ENCODE data around the gene C2CD3. TPM values are rescaled to one million over a fixed set of nuclear protein-coding genes. Genes with fewer than 3 reads are reported as not detected.

The C2CD3 gene
- total and polyA plus RNA-seq, 4 donors, result 3.1 to 14.5 (median 6.7) TPM

DNA sequence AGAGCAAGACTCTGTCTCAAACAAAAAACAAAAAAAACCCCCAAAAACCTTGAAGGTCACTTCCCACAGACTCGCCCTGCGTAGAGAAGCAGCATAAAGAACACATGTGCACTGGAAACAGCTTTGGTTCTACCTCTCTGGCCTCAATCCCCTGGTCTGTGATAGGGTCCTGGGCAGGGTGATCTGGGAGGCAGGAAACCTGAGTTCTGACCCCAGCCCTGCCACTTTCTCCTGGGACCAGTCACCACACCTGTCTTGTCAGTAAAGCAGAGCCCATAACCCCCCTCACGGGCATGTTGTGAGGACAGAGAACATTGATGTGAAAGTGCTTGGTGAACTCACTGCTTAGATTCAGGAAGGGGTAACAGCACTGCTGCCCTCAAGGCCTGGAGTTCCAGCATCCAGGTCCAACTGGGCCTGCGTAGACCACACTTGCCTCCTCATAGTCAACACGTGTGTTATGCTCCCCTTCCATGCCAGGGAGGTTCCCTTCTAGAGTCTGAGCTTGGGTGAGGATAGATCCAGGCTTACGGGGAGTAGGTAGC lies 199.6 kb downstream of the C2CD3 start:
- no peak for TF ChIP-seq FOXA1 (IDR thresholded peaks at IDR 0.05)
- TF ChIP-seq, protein P1, sequence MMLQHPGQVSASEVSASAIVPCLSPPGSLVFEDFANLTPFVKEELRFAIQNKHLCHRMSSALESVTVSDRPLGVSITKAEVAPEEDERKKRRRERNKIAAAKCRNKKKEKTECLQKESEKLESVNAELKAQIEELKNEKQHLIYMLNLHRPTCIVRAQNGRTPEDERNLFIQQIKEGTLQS (IDR thresholded peaks at IDR 0.05), result no peak
- TF ChIP-seq, protein P2, sequence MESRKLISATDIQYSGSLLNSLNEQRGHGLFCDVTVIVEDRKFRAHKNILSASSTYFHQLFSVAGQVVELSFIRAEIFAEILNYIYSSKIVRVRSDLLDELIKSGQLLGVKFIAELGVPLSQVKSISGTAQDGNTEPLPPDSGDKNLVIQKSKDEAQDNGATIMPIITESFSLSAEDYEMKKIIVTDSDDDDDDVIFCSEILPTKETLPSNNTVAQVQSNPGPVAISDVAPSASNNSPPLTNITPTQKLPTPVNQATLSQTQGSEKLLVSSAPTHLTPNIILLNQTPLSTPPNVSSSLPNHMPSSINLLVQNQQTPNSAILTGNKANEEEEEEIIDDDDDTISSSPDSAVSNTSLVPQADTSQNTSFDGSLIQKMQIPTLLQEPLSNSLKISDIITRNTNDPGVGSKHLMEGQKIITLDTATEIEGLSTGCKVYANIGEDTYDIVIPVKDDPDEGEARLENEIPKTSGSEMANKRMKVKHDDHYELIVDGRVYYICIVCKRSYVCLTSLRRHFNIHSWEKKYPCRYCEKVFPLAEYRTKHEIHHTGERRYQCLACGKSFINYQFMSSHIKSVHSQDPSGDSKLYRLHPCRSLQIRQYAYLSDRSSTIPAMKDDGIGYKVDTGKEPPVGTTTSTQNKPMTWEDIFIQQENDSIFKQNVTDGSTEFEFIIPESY (IDR thresholded peaks at IDR 0.05), result no peak
- no peak for TF ChIP-seq RXRA (IDR thresholded peaks at IDR 0.05)
- TF ChIP-seq, protein P3, sequence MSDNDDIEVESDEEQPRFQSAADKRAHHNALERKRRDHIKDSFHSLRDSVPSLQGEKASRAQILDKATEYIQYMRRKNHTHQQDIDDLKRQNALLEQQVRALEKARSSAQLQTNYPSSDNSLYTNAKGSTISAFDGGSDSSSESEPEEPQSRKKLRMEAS (IDR thresholded peaks at IDR 0.05), result no peak
- TF ChIP-seq YY1 (IDR thresholded peaks at IDR 0.05), result no peak
- no peak for TF ChIP-seq SP1 (IDR thresholded peaks at IDR 0.05)
- DNase-seq (ENCODE audit: low spot score), result no peak
- H3K4me3 ChIP-seq (ENCODE audit: low read depth in 1 of 3, low read length in 3 of 3), result no peak overlapping the region
- H3K36me3 ChIP-seq (ENCODE audit: control insufficient read depth in 4 of 4, insufficient read depth in 3 of 4, low read depth in 1 of 4, low read length in 3 of 4), result no peaks in the 10 kb centered on the region
- no peak overlapping the region for H3K9ac ChIP-seq (ENCODE audit: low read depth in 1 of 2, low read length in 2 of 2)
- H3K9me3 ChIP-seq (ENCODE audit: control insufficient read depth in 4 of 4, low read length in 3 of 4), result no peaks in the 10 kb centered on the region
- no peak overlapping the region for H3K27ac ChIP-seq (ENCODE audit: low read depth in 1 of 2, low read length in 2 of 2)
- 78% methylated on average over 6 of the region's 6 CpGs for WGBS
- no peaks in the 10 kb centered on the region for H3K4me1 ChIP-seq (ENCODE audit: control insufficient read depth in 4 of 4, insufficient read depth in 4 of 4, low read length in 3 of 4)
- H3K27me3 ChIP-seq (ENCODE audit: control insufficient read depth in 4 of 4, insufficient read depth in 4 of 4, low read length in 3 of 4), result no peaks in the 10 kb centered on the region

DNA sequence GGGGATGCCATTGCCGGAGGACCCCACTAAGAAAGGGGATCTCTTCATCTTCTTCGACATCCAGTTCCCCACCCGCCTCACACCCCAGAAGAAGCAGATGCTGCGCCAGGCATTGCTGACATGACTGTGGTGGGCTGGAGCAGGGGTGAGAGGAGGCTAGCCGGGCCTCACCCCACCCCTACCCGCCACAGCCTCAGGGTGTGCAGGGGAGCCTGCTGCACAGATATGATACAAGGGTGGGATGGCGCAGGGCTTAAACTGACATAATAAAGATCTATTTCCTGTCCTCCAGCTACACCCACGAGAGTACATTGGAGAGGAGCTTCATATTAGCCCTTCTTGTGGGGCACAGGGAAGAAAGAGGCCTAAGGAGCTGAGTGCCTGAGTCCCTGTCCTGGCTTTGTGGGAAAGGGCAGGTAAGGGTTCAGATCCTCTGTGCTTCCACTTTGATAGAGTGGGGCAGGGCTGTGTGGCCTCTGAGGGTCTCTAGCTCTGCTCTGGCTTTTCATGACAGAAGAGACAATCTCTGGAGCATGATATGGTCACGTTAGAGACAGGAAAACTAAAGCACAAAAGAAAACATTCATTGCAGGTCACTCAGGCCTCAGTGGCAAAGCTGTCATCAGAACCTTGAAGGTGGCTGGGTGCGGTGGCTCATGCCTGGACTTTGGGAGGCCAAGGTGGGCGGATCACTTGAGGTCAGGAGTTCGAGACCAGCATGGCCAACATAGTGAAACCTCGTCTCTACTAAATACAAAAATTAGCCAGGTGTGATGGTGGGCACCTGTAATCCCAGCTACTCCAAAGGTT lies 200.6 kb downstream of the C2CD3 start:
- no peak overlapping the region for H3K27ac ChIP-seq (ENCODE audit: low read depth in 1 of 2, low read length in 2 of 2)
- H3K4me3 ChIP-seq (ENCODE audit: low read depth in 1 of 3, low read length in 3 of 3), result no peak overlapping the region
- no peaks in the 10 kb centered on the region for H3K4me1 ChIP-seq (ENCODE audit: control insufficient read depth in 4 of 4, insufficient read depth in 4 of 4, low read length in 3 of 4)
- no peaks in the 10 kb centered on the region for H3K9me3 ChIP-seq (ENCODE audit: control insufficient read depth in 4 of 4, low read length in 3 of 4)
- peak; percentile 69 for DNase-seq (ENCODE audit: low spot score)
- H3K27me3 ChIP-seq (ENCODE audit: control insufficient read depth in 4 of 4, insufficient read depth in 4 of 4, low read length in 3 of 4), result no peaks in the 10 kb centered on the region
- H3K9ac ChIP-seq (ENCODE audit: low read depth in 1 of 2, low read length in 2 of 2), result no peak overlapping the region
- H3K36me3 ChIP-seq (ENCODE audit: control insufficient read depth in 4 of 4, insufficient read depth in 3 of 4, low read depth in 1 of 4, low read length in 3 of 4), result no peaks in the 10 kb centered on the region
- TF ChIP-seq HNF4A (conservative IDR thresholded peaks at IDR 0.05), result no peak
- TF ChIP-seq RXRA (IDR thresholded peaks at IDR 0.05), result no peak
- TF ChIP-seq JUND (IDR thresholded peaks at IDR 0.05), result no peak
- no peak for TF ChIP-seq FOXA2 (IDR thresholded peaks at IDR 0.05)
- WGBS, result 82% methylated on average over 13 of the region's 13 CpGs

DNA sequence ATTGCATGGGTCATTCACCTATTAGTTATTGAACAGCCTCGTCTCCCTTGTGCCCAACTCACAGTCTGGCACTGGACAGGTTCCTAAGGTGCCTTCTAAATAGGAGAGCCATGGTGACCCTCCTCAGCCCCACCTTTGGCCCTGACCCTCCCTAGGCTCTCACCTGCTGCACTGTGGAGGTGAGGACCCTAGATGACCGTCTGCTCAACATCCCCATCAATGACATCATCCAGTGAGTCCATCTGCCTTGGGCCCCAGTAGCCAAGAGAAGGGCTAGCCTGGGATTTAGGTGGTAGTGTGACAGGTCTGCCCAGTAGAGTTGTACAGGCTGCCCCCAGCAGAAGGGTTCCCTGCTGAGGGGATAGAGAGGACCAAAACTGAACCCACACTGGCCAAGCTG lies 201.7 kb downstream of the C2CD3 start:
- Histone ChIP-seq H3K9me3 (ENCODE audit: control insufficient read depth in 4 of 4, low read length in 3 of 4) (no peaks in the 10 kb centered on the region), H3K27ac (ENCODE audit: low read depth in 1 of 2, low read length in 2 of 2) (no peak overlapping the region), H3K4me3 (ENCODE audit: low read depth in 1 of 3, low read length in 3 of 3) (no peak overlapping the region), H3K4me1 (ENCODE audit: control insufficient read depth in 4 of 4, insufficient read depth in 4 of 4, low read length in 3 of 4) (peaks cover 0 to 6% (median 1%) of the 10 kb centered on the region in 4 donors), H3K27me3 (ENCODE audit: control insufficient read depth in 4 of 4, insufficient read depth in 4 of 4, low read length in 3 of 4) (no peaks in the 10 kb centered on the region), H3K36me3 (ENCODE audit: control insufficient read depth in 4 of 4, insufficient read depth in 3 of 4, low read depth in 1 of 4, low read length in 3 of 4) (no peaks in the 10 kb centered on the region), H3K9ac (ENCODE audit: low read depth in 1 of 2, low read length in 2 of 2) (no peak overlapping the region)
- no peak for DNase-seq (ENCODE audit: low spot score)
- WGBS, result 71% methylated on average over 2 of the region's 2 CpGs
- no peak for TF ChIP-seq TAF1 (conservative IDR thresholded peaks at IDR 0.05)
- TF ChIP-seq, protein P4, sequence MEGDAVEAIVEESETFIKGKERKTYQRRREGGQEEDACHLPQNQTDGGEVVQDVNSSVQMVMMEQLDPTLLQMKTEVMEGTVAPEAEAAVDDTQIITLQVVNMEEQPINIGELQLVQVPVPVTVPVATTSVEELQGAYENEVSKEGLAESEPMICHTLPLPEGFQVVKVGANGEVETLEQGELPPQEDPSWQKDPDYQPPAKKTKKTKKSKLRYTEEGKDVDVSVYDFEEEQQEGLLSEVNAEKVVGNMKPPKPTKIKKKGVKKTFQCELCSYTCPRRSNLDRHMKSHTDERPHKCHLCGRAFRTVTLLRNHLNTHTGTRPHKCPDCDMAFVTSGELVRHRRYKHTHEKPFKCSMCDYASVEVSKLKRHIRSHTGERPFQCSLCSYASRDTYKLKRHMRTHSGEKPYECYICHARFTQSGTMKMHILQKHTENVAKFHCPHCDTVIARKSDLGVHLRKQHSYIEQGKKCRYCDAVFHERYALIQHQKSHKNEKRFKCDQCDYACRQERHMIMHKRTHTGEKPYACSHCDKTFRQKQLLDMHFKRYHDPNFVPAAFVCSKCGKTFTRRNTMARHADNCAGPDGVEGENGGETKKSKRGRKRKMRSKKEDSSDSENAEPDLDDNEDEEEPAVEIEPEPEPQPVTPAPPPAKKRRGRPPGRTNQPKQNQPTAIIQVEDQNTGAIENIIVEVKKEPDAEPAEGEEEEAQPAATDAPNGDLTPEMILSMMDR (IDR thresholded peaks at IDR 0.05; ENCODE audit: low read depth, low read length, missing input control), result no peak
- TF ChIP-seq, protein P5, sequence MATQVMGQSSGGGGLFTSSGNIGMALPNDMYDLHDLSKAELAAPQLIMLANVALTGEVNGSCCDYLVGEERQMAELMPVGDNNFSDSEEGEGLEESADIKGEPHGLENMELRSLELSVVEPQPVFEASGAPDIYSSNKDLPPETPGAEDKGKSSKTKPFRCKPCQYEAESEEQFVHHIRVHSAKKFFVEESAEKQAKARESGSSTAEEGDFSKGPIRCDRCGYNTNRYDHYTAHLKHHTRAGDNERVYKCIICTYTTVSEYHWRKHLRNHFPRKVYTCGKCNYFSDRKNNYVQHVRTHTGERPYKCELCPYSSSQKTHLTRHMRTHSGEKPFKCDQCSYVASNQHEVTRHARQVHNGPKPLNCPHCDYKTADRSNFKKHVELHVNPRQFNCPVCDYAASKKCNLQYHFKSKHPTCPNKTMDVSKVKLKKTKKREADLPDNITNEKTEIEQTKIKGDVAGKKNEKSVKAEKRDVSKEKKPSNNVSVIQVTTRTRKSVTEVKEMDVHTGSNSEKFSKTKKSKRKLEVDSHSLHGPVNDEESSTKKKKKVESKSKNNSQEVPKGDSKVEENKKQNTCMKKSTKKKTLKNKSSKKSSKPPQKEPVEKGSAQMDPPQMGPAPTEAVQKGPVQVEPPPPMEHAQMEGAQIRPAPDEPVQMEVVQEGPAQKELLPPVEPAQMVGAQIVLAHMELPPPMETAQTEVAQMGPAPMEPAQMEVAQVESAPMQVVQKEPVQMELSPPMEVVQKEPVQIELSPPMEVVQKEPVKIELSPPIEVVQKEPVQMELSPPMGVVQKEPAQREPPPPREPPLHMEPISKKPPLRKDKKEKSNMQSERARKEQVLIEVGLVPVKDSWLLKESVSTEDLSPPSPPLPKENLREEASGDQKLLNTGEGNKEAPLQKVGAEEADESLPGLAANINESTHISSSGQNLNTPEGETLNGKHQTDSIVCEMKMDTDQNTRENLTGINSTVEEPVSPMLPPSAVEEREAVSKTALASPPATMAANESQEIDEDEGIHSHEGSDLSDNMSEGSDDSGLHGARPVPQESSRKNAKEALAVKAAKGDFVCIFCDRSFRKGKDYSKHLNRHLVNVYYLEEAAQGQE (IDR thresholded peaks at IDR 0.05), result no peak
- TF ChIP-seq GABPA (IDR thresholded peaks at IDR 0.05 in 1 of 2, conservative IDR thresholded peaks at IDR 0.05 in 1 of 2), result no peak
- TF ChIP-seq EGR1 (IDR thresholded peaks at IDR 0.05; ENCODE audit: low read depth in 2 of 2), result no peak
- no peak for TF ChIP-seq HNF4A (conservative IDR thresholded peaks at IDR 0.05)
- TF ChIP-seq, protein P2 (IDR thresholded peaks at IDR 0.05), result no peak
- TF ChIP-seq SP1 (IDR thresholded peaks at IDR 0.05), result no peak
- TF ChIP-seq RXRA (IDR thresholded peaks at IDR 0.05), result no peak
- no peak for TF ChIP-seq FOXA1 (IDR thresholded peaks at IDR 0.05)
- TF ChIP-seq YY1 (IDR thresholded peaks at IDR 0.05), result no peak
- TF ChIP-seq, protein P3 (IDR thresholded peaks at IDR 0.05), result no peak
- TF ChIP-seq JUND (IDR thresholded peaks at IDR 0.05), result no peak

Data from liver (tissue), 9 donors.